Ishikawa (cell line): ENCODE measurements around the gene AKAP6.

Experiments used
- RAD21 ChIP-seq: IDR thresholded peaks from 2 replicates; pipeline ENCODE4 v1.6.1; 2012; ENCODE audit warnings: low read depth
- TAF1 ChIP-seq: IDR thresholded peaks from 2 replicates; pipeline ENCODE4 v1.6.1; 2012; ENCODE audit warnings: low read depth, mild to moderate bottlenecking

- no peak for TF ChIP-seq RAD21
- no peak for TF ChIP-seq TAF1
Measured at GRCh38 chr14:32384464-32384863, 55.4 kb downstream of the AKAP6 start.
